ENCODE measurements around the gene TCEA2.

TCEA2 gene

DNA sequence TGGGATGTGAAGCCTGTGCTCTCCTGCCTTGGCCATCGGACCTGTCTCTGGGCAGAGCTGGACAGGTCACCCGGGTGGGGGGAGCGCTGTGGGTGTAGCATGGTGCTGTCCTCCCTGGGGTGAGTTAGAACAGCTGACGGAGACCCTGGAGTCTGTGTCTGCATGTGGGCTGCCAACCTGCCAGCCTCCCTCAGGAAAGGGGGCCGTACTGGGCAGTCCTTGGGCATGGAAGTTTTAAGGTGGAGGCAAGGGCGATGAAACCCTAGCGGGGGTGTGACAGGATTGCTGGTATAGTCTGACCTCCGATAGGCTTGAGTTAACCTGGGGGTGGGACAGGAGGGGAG, 16.0 kb upstream of the TCEA2 start:
- Histone ChIP-seq H3K27me3 (ENCODE audit: control insufficient read depth, insufficient read depth, low read length) (peaks cover 73% of the 10 kb centered on the region), H3K9ac (ENCODE audit: low read length) (no peak overlapping the region), H3K4me3 (ENCODE audit: low read length) (no peak overlapping the region), H3K9me3 (ENCODE audit: control insufficient read depth, low read length) (no peaks in the 10 kb centered on the region), H3K36me3 (ENCODE audit: control insufficient read depth, insufficient read depth, low read length) (no peaks in the 10 kb centered on the region), H3K4me1 (ENCODE audit: control insufficient read depth, insufficient read depth, low read length) (peaks cover 4% of the 10 kb centered on the region)

DNA sequence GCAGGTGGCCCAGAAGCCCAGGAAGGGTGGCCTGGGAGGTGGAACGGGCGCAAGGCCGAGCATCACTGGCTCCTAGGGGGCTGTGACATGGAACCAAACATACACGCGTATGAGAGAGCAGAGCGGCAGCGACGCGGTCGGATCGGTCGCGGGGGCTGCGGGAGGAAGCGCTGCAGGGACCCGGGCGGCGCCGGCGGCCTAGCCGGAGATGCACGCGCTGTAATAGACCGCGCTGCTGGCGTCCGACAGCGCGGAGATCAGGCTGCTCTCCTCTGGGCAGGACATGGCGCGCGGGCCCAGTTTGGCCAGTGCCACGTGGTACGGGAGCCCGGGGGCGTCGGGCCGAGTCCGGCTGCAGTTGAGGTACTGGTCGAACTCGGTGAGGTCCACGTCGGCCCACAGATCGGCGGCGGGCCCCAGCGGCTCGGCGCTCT, 15.0 kb upstream of the TCEA2 start:
- H3K4me1 ChIP-seq (ENCODE audit: control insufficient read depth, insufficient read depth, low read length), result no peaks in the 10 kb centered on the region
- peaks cover 78% of the 10 kb centered on the region for H3K27me3 ChIP-seq (ENCODE audit: control insufficient read depth, insufficient read depth, low read length)
- no peaks in the 10 kb centered on the region for H3K9me3 ChIP-seq (ENCODE audit: control insufficient read depth, low read length)
- no peak overlapping the region for H3K4me3 ChIP-seq (ENCODE audit: low read length)
- no peaks in the 10 kb centered on the region for H3K36me3 ChIP-seq (ENCODE audit: control insufficient read depth, insufficient read depth, low read length)
- H3K9ac ChIP-seq (ENCODE audit: low read length), result no peak overlapping the region

DNA sequence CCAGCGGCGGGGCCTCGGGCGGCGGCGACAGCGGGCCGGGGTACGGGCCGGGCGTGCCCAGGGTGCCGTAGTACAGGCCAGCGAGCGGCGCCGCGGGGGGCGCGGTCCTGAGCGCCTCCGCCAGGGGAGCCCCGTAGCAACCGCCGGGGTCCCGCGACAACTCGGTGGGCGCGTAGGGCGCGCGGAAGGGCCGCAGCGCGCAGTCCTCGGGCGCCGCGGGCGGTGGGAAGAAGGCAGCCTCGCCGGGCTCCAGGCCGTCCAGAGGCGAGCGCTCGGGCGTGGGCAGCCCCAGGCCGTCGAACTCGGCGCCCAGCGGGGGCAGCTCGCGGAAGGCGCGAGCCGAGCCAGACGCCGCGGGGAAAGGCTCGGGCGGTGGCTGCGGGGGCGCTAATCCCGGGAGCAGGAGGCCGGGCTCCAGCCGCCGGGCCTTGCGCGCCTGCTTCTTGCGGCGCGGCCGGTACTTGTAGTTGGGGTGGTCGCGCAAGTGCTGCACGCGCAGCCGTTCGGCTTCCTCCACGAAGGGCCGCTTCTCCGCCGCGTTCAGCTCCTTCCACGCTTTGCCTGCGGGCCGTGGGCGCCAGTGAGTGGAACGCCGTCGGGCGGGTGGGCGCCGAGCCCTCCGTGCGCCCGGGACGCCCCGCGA, 14.5 kb upstream of the TCEA2 start:
- no peaks in the 10 kb centered on the region for H3K4me1 ChIP-seq (ENCODE audit: control insufficient read depth, insufficient read depth, low read length)
- H3K4me3 ChIP-seq (ENCODE audit: low read length), result no peak overlapping the region
- no peaks in the 10 kb centered on the region for H3K9me3 ChIP-seq (ENCODE audit: control insufficient read depth, low read length)
- H3K36me3 ChIP-seq (ENCODE audit: control insufficient read depth, insufficient read depth, low read length), result no peaks in the 10 kb centered on the region
- H3K9ac ChIP-seq (ENCODE audit: low read length), result no peak overlapping the region
- H3K27me3 ChIP-seq (ENCODE audit: control insufficient read depth, insufficient read depth, low read length), result peaks cover 83% of the 10 kb centered on the region

- no peak within 1 kb of the TSS for H3K9ac ChIP-seq (ENCODE audit: low read length)
- H3K4me1 ChIP-seq (ENCODE audit: control insufficient read depth, insufficient read depth, low read length), result no peaks in the 10 kb centered on the region
- peaks cover 90% of the 10 kb centered on the region for H3K27me3 ChIP-seq (ENCODE audit: control insufficient read depth, insufficient read depth, low read length)
- H3K4me3 ChIP-seq (ENCODE audit: low read length), result no peak within 1 kb of the TSS
- H3K36me3 ChIP-seq (ENCODE audit: control insufficient read depth, insufficient read depth, low read length), result no peaks in the 10 kb centered on the region
- H3K9me3 ChIP-seq (ENCODE audit: control insufficient read depth, low read length), result no peaks in the 10 kb centered on the region
Measured at GRCh38 chr20:64049060-64049877, 13.7 kb upstream of the TCEA2 start, which contains the start of gene SOX18. SOX18 (minus strand) TSS chr20:64049639; CDS start chr20:64049516, 123 bp downstream.

GRCh38 chr20:64049878-64050260, 13.1 kb upstream of the TCEA2 start:
- H3K9ac ChIP-seq (ENCODE audit: low read length), result no peak overlapping the region
- H3K27me3 ChIP-seq (ENCODE audit: control insufficient read depth, insufficient read depth, low read length), result peaks cover 88% of the 10 kb centered on the region
- no peak overlapping the region for H3K4me3 ChIP-seq (ENCODE audit: low read length)
- no peaks in the 10 kb centered on the region for H3K36me3 ChIP-seq (ENCODE audit: control insufficient read depth, insufficient read depth, low read length)
- H3K9me3 ChIP-seq (ENCODE audit: control insufficient read depth, low read length), result no peaks in the 10 kb centered on the region
- no peaks in the 10 kb centered on the region for H3K4me1 ChIP-seq (ENCODE audit: control insufficient read depth, insufficient read depth, low read length)

GRCh38 chr20:64050261-64051032, 12.6 kb upstream of the TCEA2 start:
- no peak overlapping the region for H3K9ac ChIP-seq (ENCODE audit: low read length)
- H3K36me3 ChIP-seq (ENCODE audit: control insufficient read depth, insufficient read depth, low read length), result no peaks in the 10 kb centered on the region
- H3K4me3 ChIP-seq (ENCODE audit: low read length), result no peak overlapping the region
- H3K4me1 ChIP-seq (ENCODE audit: control insufficient read depth, insufficient read depth, low read length), result no peaks in the 10 kb centered on the region
- peaks cover 87% of the 10 kb centered on the region for H3K27me3 ChIP-seq (ENCODE audit: control insufficient read depth, insufficient read depth, low read length)
- no peaks in the 10 kb centered on the region for H3K9me3 ChIP-seq (ENCODE audit: control insufficient read depth, low read length)

DNA sequence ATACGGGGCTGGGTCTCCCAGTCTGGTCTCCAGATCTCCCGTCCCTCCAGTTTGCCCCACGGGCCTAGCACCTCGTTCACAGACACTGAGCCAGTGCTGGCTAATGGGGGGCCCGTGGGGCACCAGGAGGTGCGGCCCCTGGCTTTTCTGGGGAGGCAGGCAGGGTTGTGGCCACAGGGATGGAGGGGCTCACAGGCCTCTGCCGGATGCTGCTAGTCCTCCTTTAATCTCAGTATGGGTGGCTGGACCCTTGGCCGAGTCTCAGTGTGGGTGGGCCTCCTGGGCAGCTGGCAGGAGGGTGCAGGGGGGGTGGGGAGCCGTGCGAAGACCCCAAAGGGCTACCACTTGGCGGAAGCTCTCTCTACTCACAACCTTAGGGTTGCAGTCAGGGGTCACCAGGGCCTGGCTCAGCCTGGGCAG, 12.0 kb upstream of the TCEA2 start:
- no peak overlapping the region for H3K4me3 ChIP-seq (ENCODE audit: low read length)
- no peaks in the 10 kb centered on the region for H3K36me3 ChIP-seq (ENCODE audit: control insufficient read depth, insufficient read depth, low read length)
- no peaks in the 10 kb centered on the region for H3K4me1 ChIP-seq (ENCODE audit: control insufficient read depth, insufficient read depth, low read length)
- H3K27me3 ChIP-seq (ENCODE audit: control insufficient read depth, insufficient read depth, low read length), result peaks cover 87% of the 10 kb centered on the region
- H3K9ac ChIP-seq (ENCODE audit: low read length), result no peak overlapping the region
- H3K9me3 ChIP-seq (ENCODE audit: control insufficient read depth, low read length), result no peaks in the 10 kb centered on the region

- Histone ChIP-seq H3K9me3 (ENCODE audit: control insufficient read depth, low read length) (no peaks in the 10 kb centered on the region), H3K27me3 (ENCODE audit: control insufficient read depth, insufficient read depth, low read length) (peaks cover 86% of the 10 kb centered on the region), H3K36me3 (ENCODE audit: control insufficient read depth, insufficient read depth, low read length) (no peaks in the 10 kb centered on the region), H3K9ac (ENCODE audit: low read length) (no peak overlapping the region), H3K4me3 (ENCODE audit: low read length) (no peak overlapping the region), H3K4me1 (ENCODE audit: control insufficient read depth, insufficient read depth, low read length) (no peaks in the 10 kb centered on the region)
Measured at GRCh38 chr20:64051561-64052325, 11.3 kb upstream of the TCEA2 start.

- H3K4me3 ChIP-seq (ENCODE audit: low read length), result no peak overlapping the region
- no peak overlapping the region for H3K9ac ChIP-seq (ENCODE audit: low read length)
- no peaks in the 10 kb centered on the region for H3K36me3 ChIP-seq (ENCODE audit: control insufficient read depth, insufficient read depth, low read length)
- peaks cover 86% of the 10 kb centered on the region for H3K27me3 ChIP-seq (ENCODE audit: control insufficient read depth, insufficient read depth, low read length)
- H3K4me1 ChIP-seq (ENCODE audit: control insufficient read depth, insufficient read depth, low read length), result peaks cover under 1% of the 10 kb centered on the region
- no peaks in the 10 kb centered on the region for H3K9me3 ChIP-seq (ENCODE audit: control insufficient read depth, low read length)
Measured at GRCh38 chr20:64052326-64052722, 10.7 kb upstream of the TCEA2 start.

- Histone ChIP-seq H3K4me3 (ENCODE audit: low read length) (no peak overlapping the region), H3K9ac (ENCODE audit: low read length) (no peak overlapping the region), H3K4me1 (ENCODE audit: control insufficient read depth, insufficient read depth, low read length) (peaks cover 10% of the 10 kb centered on the region), H3K36me3 (ENCODE audit: control insufficient read depth, insufficient read depth, low read length) (no peaks in the 10 kb centered on the region), H3K9me3 (ENCODE audit: control insufficient read depth, low read length) (no peaks in the 10 kb centered on the region), H3K27me3 (ENCODE audit: control insufficient read depth, insufficient read depth, low read length) (peaks cover 83% of the 10 kb centered on the region)
Measured at GRCh38 chr20:64052987-64053840, 9.8 kb upstream of the TCEA2 start.
